Hindlimb muscle (tissue), 1 donor: Measurements from ENCODE around the gene SOHLH2. TPM values are rescaled to one million over a fixed set of nuclear protein-coding genes. Genes with fewer than 3 reads are reported as not detected.

ENCODE experiments used
- DNase-seq: peaks from one replicate; pipeline ENCODE4 v3.0.0-alpha.2; 2013
- polyA plus RNA-seq: library from polyadenylated mRNA; unstranded; fragments of 120-200 nt; gene quantifications from one replicate; pipeline ENCODE4 v1.2.1, GENCODE V29; 2013; ENCODE audit not compliant: insufficient read length

Gene SOHLH2
- polyA plus RNA-seq, 1 donor = 4.0 TPM

DNA sequence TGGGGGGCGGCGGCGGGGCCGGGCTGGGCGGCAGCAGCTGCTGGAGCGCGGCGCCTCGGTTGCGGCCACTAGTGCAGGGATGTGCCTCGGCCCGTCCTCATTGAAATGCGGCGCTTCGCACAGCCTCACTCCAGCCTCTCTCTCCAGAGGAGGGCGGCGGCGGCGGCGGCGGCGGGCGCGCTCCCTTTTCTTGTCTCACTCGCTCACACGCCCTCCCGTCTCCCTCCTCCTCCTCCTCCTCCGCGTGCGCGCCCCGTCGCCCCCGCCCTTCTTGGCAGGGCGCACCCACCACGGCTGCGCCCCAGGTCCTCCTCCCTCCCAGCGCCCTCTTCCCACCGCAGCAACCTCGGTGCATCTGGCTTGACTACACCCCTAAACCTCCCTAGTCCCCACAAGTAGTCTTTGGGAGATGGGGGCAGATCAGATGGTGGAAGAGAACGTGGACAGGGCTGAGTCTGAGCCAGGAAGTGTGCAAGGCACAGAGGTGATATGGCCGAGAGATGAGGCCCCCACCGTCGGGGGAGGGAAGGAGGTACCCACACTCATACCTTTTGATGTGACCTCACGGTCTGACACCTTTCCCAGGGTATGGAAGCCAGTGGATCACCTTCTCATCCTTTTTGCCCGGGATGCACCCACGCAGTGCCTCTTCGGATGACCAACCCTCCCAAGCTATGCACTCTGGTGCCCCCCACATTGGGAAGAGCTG, 83.0 kb downstream of the SOHLH2 start, which contains the start of gene DCLK1:
DCLK1 (minus strand) TSS at position 161 of the 709 bp plus-strand sequence.
- DNase-seq = peak; percentile 84

DNA sequence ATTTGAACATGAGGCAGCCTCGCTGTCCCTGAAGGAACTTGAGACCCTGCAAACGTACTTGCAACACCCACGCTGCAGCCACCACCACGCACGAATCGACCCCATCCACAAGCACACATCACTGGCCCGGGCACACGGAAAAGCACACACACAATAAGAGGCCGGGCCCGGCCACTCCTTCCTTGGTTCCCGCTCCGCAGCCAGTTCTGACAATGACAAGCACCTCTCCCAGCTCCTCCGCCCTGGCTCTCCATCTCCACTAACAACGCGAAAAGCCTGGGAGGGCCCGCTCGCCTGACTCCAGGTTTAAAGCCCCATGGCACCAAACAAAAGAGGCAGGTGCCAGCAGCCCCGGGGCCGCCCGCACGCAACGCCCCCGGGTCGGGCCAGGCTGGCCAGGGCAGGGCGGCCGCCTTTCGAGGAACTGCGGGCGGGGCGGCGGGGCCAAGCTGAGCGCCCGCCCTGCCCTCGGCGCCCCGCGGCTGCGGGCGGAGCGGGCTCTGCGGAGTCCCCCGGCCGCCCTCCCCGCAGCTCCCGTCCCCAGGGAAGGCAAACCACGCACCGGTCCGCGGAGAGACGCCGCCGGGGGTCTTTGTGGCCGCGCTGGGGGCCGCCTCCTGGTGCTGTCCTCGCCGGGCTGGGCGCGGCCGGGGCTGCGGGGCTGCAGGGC, 83.7 kb downstream of the SOHLH2 start:
- peak; percentile 34 for DNase-seq

DNA sequence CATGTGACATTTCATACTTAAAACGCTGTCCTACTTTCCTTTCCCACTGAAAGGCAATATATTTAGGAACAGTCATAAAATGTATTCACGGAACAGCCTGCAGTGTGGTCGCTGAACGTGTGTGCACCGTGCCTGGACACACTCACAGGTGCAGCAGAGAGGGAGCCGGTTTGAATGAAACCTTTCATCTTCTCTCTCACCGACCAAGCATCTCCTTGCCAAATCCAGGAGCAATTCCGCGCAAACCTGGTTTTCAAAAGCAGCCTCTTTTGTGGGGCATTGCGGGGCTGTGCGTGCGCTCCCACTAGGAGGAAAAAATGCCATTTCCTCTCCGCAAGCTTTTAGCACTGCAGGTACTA, 84.2 kb downstream of the SOHLH2 start:
- DNase-seq = no peak

DNA sequence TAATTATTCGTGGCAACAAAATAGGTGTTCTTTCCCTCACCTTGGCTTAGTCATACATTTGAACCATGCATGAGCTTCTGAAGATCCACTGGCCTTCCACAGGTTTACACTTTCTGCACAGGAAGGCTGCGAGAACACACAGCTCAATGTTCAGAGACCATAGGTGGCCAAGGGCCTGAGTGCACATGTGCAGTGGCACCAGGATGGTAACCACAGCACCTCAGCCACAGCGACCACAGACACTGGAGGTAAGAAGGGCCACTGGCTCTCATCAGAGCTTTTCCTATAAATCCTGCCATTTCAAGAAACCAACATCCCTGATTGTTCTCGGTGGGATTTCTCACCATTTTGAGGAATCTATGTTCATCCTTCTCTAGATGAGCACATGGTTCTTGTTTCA, 84.8 kb downstream of the SOHLH2 start:
- DNase-seq = no peak

DNA sequence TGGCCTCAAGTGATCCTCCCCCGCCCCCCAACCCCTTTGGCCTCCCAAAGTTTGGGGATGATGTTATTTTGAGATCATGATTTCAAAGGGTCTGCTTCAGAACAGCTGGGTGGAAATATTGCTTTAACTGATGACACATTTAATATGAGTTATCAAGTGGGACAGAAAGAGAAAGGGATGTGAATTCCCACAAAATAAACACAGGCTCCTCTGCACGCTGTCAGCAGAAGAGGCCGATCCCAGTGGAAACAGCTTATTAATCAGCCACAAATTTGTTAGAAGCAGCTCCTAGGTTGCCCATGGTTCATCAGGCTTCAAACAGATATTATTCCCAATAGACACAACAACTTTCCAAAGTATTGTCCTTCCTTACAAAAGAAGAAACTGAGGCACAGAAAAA, 87.9 kb downstream of the SOHLH2 start:
- DNase-seq = no peak

DNA sequence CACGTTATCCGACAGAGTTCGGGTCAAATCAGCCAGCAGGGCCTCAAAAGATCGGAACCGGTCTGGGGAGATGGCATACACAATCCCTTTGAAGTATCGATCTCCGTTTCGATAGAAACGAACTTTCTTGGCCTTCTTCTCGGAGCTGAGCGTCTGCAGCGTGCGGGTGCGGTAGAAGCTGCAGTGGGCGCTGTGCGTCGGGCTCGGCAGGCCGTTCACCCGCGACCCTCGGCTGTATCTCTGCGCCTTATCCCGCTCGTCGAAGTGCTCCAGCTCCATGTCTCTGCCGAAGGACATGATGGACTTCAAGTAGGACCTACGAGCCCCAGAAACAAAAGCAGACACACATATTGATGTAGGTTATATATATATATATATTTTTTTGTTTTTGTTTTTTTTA, 88.5 kb downstream of the SOHLH2 start:
- no peak for DNase-seq

DNA sequence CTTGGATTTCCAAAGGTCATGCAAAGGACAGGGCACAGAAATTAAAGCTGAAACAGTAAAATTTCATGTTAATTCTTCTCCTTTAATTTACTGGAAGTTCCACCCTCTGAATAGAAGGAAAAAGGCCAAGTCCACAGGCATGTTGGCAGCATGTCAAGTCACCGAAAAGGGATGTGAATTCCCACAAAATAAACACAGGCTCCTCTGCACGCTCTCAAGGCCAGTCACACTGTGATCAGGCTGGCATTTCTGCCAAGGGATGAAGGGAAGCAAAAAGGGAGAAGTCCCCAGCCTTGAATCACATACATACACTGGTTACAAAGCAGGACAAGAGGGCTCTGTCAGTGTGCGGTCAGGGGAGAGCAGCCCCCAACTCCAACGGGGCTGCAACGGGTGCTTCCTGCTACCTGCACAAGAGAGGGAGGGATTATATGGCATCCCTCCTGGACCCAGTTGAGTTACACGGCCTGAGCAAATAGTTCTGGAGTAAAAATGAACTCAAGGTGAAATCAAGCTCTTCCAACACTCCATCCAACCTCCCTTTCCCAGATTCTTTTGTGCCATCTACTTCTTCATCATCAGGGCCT, 90.0 kb downstream of the SOHLH2 start:
- DNase-seq = no peak

Other genes with a start within 250 kb of the SOHLH2 start
- 114 TPM for gene DCLK1, start 83.2 kb downstream of the SOHLH2 start, polyA plus RNA-seq
- 4.4 TPM for gene CCDC169, start 83.3 kb upstream of the SOHLH2 start, polyA plus RNA-seq
- 55.0 TPM for gene SPART, start 131.8 kb upstream of the SOHLH2 start, polyA plus RNA-seq
- 0.45 TPM for gene CCNA1, start 217.9 kb upstream of the SOHLH2 start, polyA plus RNA-seq